ENCODE measurements around the gene PACC1. TPM values are rescaled to one million over a fixed set of nuclear protein-coding genes. Genes with fewer than 3 reads are reported as not detected.

PACC1 gene
- total RNA-seq, 5 donors from 2014 or later (not counting 1 experiment from before 2014, with no cell fraction given): 5.5 to 16.4 (median 11.1) TPM

DNA sequence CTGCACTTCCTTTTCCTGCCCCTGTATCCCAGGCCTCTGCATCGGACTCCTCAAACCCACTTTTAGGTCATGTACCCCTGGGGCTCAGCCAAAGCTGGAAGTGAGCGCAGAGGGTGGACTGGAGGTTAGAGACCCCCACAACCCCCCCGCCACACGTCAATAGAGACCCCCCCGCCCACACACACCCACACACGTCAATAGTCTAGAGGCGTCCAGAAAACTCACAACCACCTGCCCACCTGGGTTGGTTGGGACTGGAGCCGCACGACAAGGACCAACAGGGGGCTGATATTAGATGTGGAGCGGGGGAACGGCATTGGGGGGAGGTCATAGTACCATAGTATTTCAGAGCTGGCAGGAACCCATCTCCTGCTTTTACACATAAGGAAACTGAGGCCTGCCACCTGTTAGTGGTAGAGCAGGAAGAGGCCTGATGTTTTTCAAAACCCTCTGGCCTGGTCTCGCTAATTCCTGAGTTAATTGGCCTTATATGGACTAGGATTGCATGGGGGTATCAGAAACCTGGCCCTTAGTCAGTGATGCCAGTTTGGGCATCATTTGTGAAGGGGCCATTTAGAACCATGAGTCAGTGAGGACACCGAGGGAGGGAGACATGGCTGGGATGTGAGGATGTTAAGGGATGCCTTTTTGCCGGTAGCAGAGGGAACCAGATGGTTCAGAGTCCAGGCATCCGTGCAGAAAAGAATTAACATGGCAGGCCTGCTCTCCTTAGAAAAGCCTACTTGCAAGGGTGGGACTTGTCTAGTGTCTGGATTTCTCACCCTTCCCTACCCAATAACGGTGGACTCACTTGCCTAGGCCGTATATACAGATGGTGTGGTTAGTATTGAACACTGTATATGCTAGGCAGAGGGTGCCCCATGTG, 19.1 kb upstream of the PACC1 start:
- WGBS (ENCODE audit: insufficient coverage): 100% methylated on average over 2 of the region's 17 CpGs

DNA sequence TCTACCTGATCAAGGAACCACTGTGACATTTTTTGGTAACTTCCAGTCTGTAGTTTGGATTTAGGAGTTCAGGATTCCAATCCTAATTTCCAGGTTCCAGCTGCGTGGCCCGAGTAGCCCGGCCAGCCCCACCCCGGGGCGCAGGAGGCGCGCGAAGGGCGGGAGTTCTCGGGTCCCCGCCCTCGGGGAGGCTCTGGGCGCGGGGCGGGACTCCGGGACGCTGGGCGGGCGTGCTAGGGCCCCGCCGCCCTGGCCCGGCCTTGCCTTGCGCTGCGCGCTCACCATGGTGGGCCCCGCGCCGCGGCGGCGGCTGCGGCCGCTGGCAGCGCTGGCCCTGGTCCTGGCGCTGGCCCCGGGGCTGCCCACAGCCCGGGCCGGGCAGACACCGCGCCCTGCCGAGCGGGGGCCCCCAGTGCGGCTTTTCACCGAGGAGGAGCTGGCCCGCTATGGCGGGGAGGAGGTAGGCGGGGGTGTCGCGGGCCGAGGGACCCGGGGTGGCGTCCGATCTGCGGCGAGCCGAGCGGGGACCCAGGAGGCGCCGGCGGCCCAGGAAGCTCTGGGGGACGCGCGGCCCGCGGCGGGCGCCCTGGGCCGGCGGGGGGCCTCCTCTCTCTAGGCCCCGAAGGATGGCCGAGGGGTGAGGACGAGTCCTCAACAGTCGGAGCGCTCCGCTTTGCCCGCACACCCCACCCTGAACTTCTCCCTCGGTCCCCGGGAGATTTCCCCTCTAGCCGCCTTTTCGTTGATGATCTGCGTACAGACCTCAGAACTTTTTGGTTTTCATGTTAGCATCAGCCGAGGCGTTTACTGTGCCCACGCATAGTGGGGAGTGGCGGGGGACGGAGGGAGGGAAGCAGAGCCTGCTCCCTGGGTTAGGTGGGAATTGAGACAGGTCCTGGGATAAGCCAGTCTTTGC, 18.2 kb upstream of the PACC1 start, which contains the start of gene NENF:
Gene NENF (plus strand): TSS at position 260 of the 916 bp plus-strand sequence. CDS start 24 bp downstream, at position 284.
- H3K27ac Mint-ChIP-seq: peak within 1 kb of the TSS in 1 of 2 donors; percentile 77
- no peak within 1 kb of the TSS for H3K27ac ChIP-seq (ENCODE audit: low read length)
- H3K4me1 Mint-ChIP-seq: peaks cover 28 to 40% (median 36%) of the 10 kb centered on the region in 3 donors
- H3K27me3 Mint-ChIP-seq: no peaks in the 10 kb centered on the region
- peak; percentile 99 to 100 (median 100) for ATAC-seq (replicated peaks in 1 of 4)
- H3K9me3 ChIP-seq: no peaks in the 10 kb centered on the region
- ChIA-PET CTCF (interaction anchor here (0.5 to 1.3 kb wide), 4 partner anchors 22 to 397 kb away, joined by 3 to 5 read pairs (median 3); partner anchors contain the start of genes DTL (in 1 of the 2) and INTS7 (in 1 of the 2)), POLR2A (interaction anchor here (0.5 to 0.6 kb wide), 3 partner anchors 37 to 246 kb away, joined by 3 to 5 read pairs (median 3); no protein-coding TSS in a partner anchor)
- peaks cover 2 to 19% of the 10 kb centered on the region in 2 experiments for H3K4me1 ChIP-seq (ENCODE audit: control insufficient read depth in 1 of 2, extremely low read depth in 1 of 2, insufficient read depth in 2 of 2, low read length in 2 of 2)
- peak within 1 kb of the TSS; percentile 52 to 59 for H3K4me3 ChIP-seq (ENCODE audit: control insufficient read depth in 1 of 2, extremely low read depth in 1 of 2, low read length in 1 of 2)
- H3K4me3 Mint-ChIP-seq: peak within 1 kb of the TSS; percentile 68 to 79 (median 75)
- H3K36me3 ChIP-seq (ENCODE audit: control insufficient read depth in 2 of 2, extremely low read depth in 1 of 2, insufficient read depth in 1 of 2, low read length in 1 of 2): no peaks in the 10 kb centered on the region
- WGBS (ENCODE audit: insufficient coverage): under 1% methylated on average over 76 of the region's 86 CpGs
- no peaks in the 10 kb centered on the region for H3K9me3 Mint-ChIP-seq
- DNase-seq: peak; percentile 28 to 81 (median 65)
- no peaks in the 10 kb centered on the region for H3K36me3 Mint-ChIP-seq
- H3K27me3 ChIP-seq (replicated peaks in 1 of 2; ENCODE audit: control insufficient read depth in 2 of 2, extremely low read depth in 1 of 2, insufficient read depth in 2 of 2, low read length in 1 of 2): no peaks in the 10 kb centered on the region

More for the DNA sequence above, 19.1 kb upstream of the PACC1 start:
- no peaks in the 10 kb centered on the region for H3K27me3 ChIP-seq (replicated peaks in 1 of 2; ENCODE audit: control insufficient read depth in 2 of 2, extremely low read depth in 1 of 2, insufficient read depth in 2 of 2, low read length in 1 of 2)
- Mint-ChIP-seq H3K9me3 (no peaks in the 10 kb centered on the region), H3K36me3 (no peaks in the 10 kb centered on the region), H3K4me3 (peak overlapping the region; percentile 68 to 79 (median 75)), H3K4me1 (peaks cover 28 to 43% (median 40%) of the 10 kb centered on the region in 3 donors), H3K27ac (peak overlapping the region in 1 of 2 donors; percentile 16), H3K27me3 (no peaks in the 10 kb centered on the region)
- ChIA-PET CTCF (no interaction called here), POLR2A (no interaction called here)
- H3K36me3 ChIP-seq (ENCODE audit: control insufficient read depth in 2 of 2, extremely low read depth in 1 of 2, insufficient read depth in 1 of 2, low read length in 1 of 2): no peaks in the 10 kb centered on the region
- no peaks in the 10 kb centered on the region for H3K9me3 ChIP-seq
- H3K4me1 ChIP-seq (ENCODE audit: control insufficient read depth in 1 of 2, extremely low read depth in 1 of 2, insufficient read depth in 2 of 2, low read length in 2 of 2): peaks cover 2 to 19% of the 10 kb centered on the region in 2 experiments
- no peak for DNase-seq
- ATAC-seq (replicated peaks in 1 of 4): no peak
- H3K27ac ChIP-seq (ENCODE audit: low read length): no peak overlapping the region
- peak overlapping the region; percentile 49 to 59 for H3K4me3 ChIP-seq (ENCODE audit: control insufficient read depth in 1 of 2, extremely low read depth in 1 of 2, low read length in 1 of 2)

DNA sequence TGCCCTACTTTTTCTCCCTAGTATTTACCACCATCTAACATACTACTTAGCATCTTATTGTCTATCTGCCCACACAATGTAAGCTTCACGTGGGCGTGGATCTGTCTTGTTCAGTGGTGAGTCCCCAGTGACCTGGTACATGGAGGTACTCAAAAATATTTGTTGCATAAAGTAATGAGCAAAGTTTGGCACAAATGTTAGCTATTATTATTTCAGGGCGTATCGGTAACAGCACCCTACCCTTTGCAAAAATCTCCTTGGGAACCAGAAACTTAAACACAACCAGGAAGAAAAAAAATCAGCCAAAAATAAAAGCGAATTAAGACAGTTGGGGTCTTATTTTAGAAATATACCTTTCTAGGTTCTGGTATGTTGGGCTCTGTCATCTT, 17.6 kb upstream of the PACC1 start:
- POLR2A ChIA-PET: interaction anchor here in 1 of 2 donors (0.6 kb wide), 2 partner anchors 135 to 247 kb away, joined by 3 to 5 read pairs; no protein-coding TSS in a partner anchor
- CTCF ChIA-PET: interaction anchor here (0.5 to 1.3 kb wide), 4 partner anchors 23 to 397 kb away, joined by 3 to 5 read pairs (median 3); partner anchors contain the start of genes DTL (in 1 of the 2) and INTS7 (in 1 of the 2)
- H3K27ac ChIP-seq (ENCODE audit: low read length): no peak overlapping the region
- H3K4me1 ChIP-seq (ENCODE audit: control insufficient read depth in 1 of 2, extremely low read depth in 1 of 2, insufficient read depth in 2 of 2, low read length in 2 of 2): peaks cover 2 to 19% of the 10 kb centered on the region in 2 experiments
- H3K27ac Mint-ChIP-seq: peak overlapping the region in 1 of 2 donors; percentile 77
- H3K36me3 Mint-ChIP-seq: no peaks in the 10 kb centered on the region
- DNase-seq (no peak), ATAC-seq (replicated peaks in 1 of 4) (no peak)
- no peaks in the 10 kb centered on the region for H3K9me3 ChIP-seq
- no peaks in the 10 kb centered on the region for H3K27me3 Mint-ChIP-seq
- 100% methylated on average over 2 of the region's 5 CpGs for WGBS (ENCODE audit: insufficient coverage)
- H3K36me3 ChIP-seq (ENCODE audit: control insufficient read depth in 2 of 2, extremely low read depth in 1 of 2, insufficient read depth in 1 of 2, low read length in 1 of 2): no peaks in the 10 kb centered on the region
- H3K27me3 ChIP-seq (replicated peaks in 1 of 2; ENCODE audit: control insufficient read depth in 2 of 2, extremely low read depth in 1 of 2, insufficient read depth in 2 of 2, low read length in 1 of 2): no peaks in the 10 kb centered on the region
- peak overlapping the region; percentile 64 to 75 (median 68) for H3K4me3 Mint-ChIP-seq
- no peaks in the 10 kb centered on the region for H3K9me3 Mint-ChIP-seq
- peaks cover 25 to 34% (median 33%) of the 10 kb centered on the region in 3 donors for H3K4me1 Mint-ChIP-seq
- peak overlapping the region; percentile 27 to 52 for H3K4me3 ChIP-seq (ENCODE audit: control insufficient read depth in 1 of 2, extremely low read depth in 1 of 2, low read length in 1 of 2)

DNA sequence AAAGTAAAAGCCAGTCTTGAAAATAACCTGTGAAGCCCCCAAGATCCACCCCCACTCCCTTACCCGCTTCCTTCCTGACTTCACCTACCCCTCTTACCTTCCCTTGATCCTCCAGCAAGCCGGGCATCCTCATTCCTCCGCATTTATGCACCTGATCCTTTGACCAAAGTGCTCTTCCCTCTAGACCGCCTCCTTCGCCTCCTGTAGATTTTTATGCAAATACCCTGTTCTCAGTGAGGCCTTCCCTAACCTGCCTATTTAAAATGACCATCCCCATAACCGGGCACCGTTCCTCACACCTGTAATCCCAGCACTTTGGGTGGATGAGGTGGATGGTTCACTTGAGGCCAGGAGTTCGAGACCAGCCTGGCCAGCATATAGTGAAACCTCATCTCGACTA, 17.0 kb upstream of the PACC1 start:
- Histone ChIP-seq H3K27me3 (replicated peaks in 1 of 2; ENCODE audit: control insufficient read depth in 2 of 2, extremely low read depth in 1 of 2, insufficient read depth in 2 of 2, low read length in 1 of 2) (no peaks in the 10 kb centered on the region), H3K27ac (ENCODE audit: low read length) (no peak overlapping the region), H3K9me3 (no peaks in the 10 kb centered on the region), H3K4me1 (ENCODE audit: control insufficient read depth in 1 of 2, extremely low read depth in 1 of 2, insufficient read depth in 2 of 2, low read length in 2 of 2) (peaks cover 2 to 19% of the 10 kb centered on the region in 2 experiments), H3K36me3 (ENCODE audit: control insufficient read depth in 2 of 2, extremely low read depth in 1 of 2, insufficient read depth in 1 of 2, low read length in 1 of 2) (no peaks in the 10 kb centered on the region), H3K4me3 (ENCODE audit: control insufficient read depth in 1 of 2, extremely low read depth in 1 of 2, low read length in 1 of 2) (no peak overlapping the region)
- Mint-ChIP-seq H3K9me3 (no peaks in the 10 kb centered on the region), H3K27ac (no peak overlapping the region), H3K4me3 (peak overlapping the region; percentile 29 to 54 (median 52)), H3K36me3 (no peaks in the 10 kb centered on the region), H3K4me1 (peaks cover 24 to 34% (median 33%) of the 10 kb centered on the region in 3 donors), H3K27me3 (no peaks in the 10 kb centered on the region)
- DNase-seq (no peak), ATAC-seq (replicated peaks in 1 of 4) (no peak)
- ChIA-PET CTCF (interaction anchor here (1.1 to 2.3 kb wide), 4 partner anchors 24 to 396 kb away, joined by 3 to 10 read pairs (median 4); partner anchors contain the start of genes DTL (in 1 of the 2) and INTS7 (in 1 of the 2)), POLR2A (no interaction called here)
- 95% methylated on average over 5 of the region's 9 CpGs for WGBS (ENCODE audit: insufficient coverage)

DNA sequence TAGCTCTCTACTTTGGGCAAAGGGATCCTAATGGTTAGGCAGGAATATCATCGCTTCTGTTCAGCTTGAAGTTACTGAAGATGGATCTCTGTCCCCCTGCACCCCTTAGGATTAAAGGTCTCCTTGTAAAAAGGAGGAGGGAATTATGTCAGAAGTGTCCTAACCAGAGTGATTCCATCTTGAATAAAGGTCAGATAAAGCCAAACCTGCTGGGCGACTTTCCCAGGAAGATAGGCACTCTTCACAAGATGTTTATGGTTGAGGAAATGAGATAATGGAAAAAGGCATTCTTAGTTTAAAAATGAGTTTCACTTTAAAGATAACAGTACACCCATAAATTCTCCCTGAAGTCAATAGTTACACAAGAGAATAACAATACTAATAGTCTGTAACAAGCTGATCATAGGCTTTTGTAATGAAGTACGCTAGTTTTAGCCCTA, 16.3 kb upstream of the PACC1 start:
- peak overlapping the region in 1 of 3 donors; percentile 54 for H3K4me3 Mint-ChIP-seq
- WGBS (ENCODE audit: insufficient coverage): 83% methylated on average over 1 of the region's 3 CpGs
- CTCF ChIA-PET: interaction anchor here (1.1 to 2.3 kb wide), 4 partner anchors 25 to 396 kb away, joined by 4 to 10 read pairs (median 5); partner anchors contain the start of genes DTL (in 1 of the 2) and INTS7 (in 1 of the 2)

More for the DNA sequence above, 16.3 kb upstream of the PACC1 start:
- H3K9me3 Mint-ChIP-seq: no peaks in the 10 kb centered on the region
- POLR2A ChIA-PET: interaction anchor here in 1 of 2 donors (0.8 kb wide), 1 partner anchor 262 kb away, joined by 3 read pairs; no protein-coding TSS in a partner anchor
- Histone ChIP-seq H3K27ac (ENCODE audit: low read length) (no peak overlapping the region), H3K27me3 (replicated peaks in 1 of 2; ENCODE audit: control insufficient read depth in 2 of 2, extremely low read depth in 1 of 2, insufficient read depth in 2 of 2, low read length in 1 of 2) (no peaks in the 10 kb centered on the region), H3K36me3 (ENCODE audit: control insufficient read depth in 2 of 2, extremely low read depth in 1 of 2, insufficient read depth in 1 of 2, low read length in 1 of 2) (no peaks in the 10 kb centered on the region), H3K9me3 (no peaks in the 10 kb centered on the region), H3K4me1 (ENCODE audit: control insufficient read depth in 1 of 2, extremely low read depth in 1 of 2, insufficient read depth in 2 of 2, low read length in 2 of 2) (peaks cover 2 to 19% of the 10 kb centered on the region in 2 experiments), H3K4me3 (ENCODE audit: control insufficient read depth in 1 of 2, extremely low read depth in 1 of 2, low read length in 1 of 2) (no peak overlapping the region)
- H3K4me1 Mint-ChIP-seq: peaks cover 23 to 33% (median 32%) of the 10 kb centered on the region in 3 donors
- ATAC-seq (replicated peaks in 1 of 4): no peak
- no peak for DNase-seq
- no peak overlapping the region for H3K27ac Mint-ChIP-seq
- H3K27me3 Mint-ChIP-seq: no peaks in the 10 kb centered on the region
- no peaks in the 10 kb centered on the region for H3K36me3 Mint-ChIP-seq

Measured in T-cell (primary cell).